VCaP (cell line): ENCODE data around the gene LDHD.

Source experiments
- H3K27ac ChIP-seq: fragments of 450-650 bp; 2 replicates; pipeline ENCODE4 v1.5.1; 2017
- CTCF ChIP-seq: fragments of 450-650 bp; conservative IDR thresholded peaks from 2 replicates; pipeline ENCODE4 v1.5.1; 2017; ENCODE audit warnings: mild to moderate bottlenecking, moderate library complexity

The LDHD gene

GRCh38 chr16:75062135-75062975 is 54.2 kb downstream of the LDHD start:
- no peak for TF ChIP-seq CTCF
- H3K27ac ChIP-seq, result no peak overlapping the region
